Measurements from ENCODE around the gene SBF2. TPM values are rescaled to one million over a fixed set of nuclear protein-coding genes. Genes with fewer than 3 reads are reported as not detected.

The SBF2 gene
- total and polyA plus RNA-seq, 5 donors from 2014 or later: 1.1 to 5.5 (median 2.1) TPM

- no peak overlapping the region for H3K27ac ChIP-seq (ENCODE audit: insufficient read depth, low read length, poor library complexity, severe bottlenecking)
- no peaks in the 10 kb centered on the region for H3K4me1 ChIP-seq (ENCODE audit: control insufficient read depth, insufficient read depth, low read length, poor library complexity, severe bottlenecking)
- no peaks in the 10 kb centered on the region for H3K27me3 Mint-ChIP-seq
- no peak overlapping the region for H3K4me3 Mint-ChIP-seq
- DNase-seq (no peak), ATAC-seq (ENCODE audit: low read depth in 2 of 2) (no peak)
- no peaks in the 10 kb centered on the region for H3K36me3 Mint-ChIP-seq
- H3K36me3 ChIP-seq (ENCODE audit: control insufficient read depth, insufficient read depth, low read length): no peaks in the 10 kb centered on the region
- H3K27me3 ChIP-seq (ENCODE audit: control insufficient read depth, insufficient read depth, low read length): no peaks in the 10 kb centered on the region
- H3K9me3 ChIP-seq (ENCODE audit: control insufficient read depth in 2 of 2, low read length in 2 of 2): no peaks in the 10 kb centered on the region
- H3K9me3 Mint-ChIP-seq: peaks cover 0 to 9% (median 0%) of the 10 kb centered on the region in 7 donors
- no peak overlapping the region for H3K4me3 ChIP-seq (ENCODE audit: low read depth, low read length)
- no peaks in the 10 kb centered on the region for H3K4me1 Mint-ChIP-seq
- H3K27ac Mint-ChIP-seq: no peak overlapping the region
These were observed 226.3 kb downstream of the SBF2 start for GRCh38 chr11:10067629-10068300.

DNA sequence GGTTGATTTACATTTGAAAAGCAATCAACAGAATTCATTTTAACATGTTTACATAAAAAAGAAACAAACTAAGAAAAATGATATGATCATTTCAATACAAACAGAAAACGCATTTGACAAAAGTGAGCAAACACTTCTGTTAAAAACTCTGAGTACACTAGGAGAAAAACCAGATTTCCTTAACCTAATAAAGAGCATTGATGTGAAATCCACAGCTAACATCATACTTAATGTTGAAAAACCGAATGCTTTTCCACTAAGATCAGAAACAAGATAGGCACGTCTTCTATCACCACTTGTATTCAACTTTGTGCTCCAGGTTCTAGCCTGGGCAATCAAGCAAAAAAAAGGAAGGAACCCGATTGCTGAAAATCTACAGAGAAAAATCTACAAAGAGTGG is 227.6 kb downstream of the SBF2 start:
- ATAC-seq (ENCODE audit: low read depth in 2 of 2) (no peak), DNase-seq (no peak)
- H3K27ac ChIP-seq (ENCODE audit: insufficient read depth, low read length, poor library complexity, severe bottlenecking): no peak overlapping the region
- H3K4me3 ChIP-seq (ENCODE audit: low read depth, low read length): no peak overlapping the region
- H3K4me1 ChIP-seq (ENCODE audit: control insufficient read depth, insufficient read depth, low read length, poor library complexity, severe bottlenecking): no peaks in the 10 kb centered on the region
- no peaks in the 10 kb centered on the region for H3K36me3 Mint-ChIP-seq
- H3K9me3 Mint-ChIP-seq: peaks cover 0 to 17% (median 3%) of the 10 kb centered on the region in 7 donors
- H3K36me3 ChIP-seq (ENCODE audit: control insufficient read depth, insufficient read depth, low read length): no peaks in the 10 kb centered on the region
- no peaks in the 10 kb centered on the region for H3K4me1 Mint-ChIP-seq
- no peak overlapping the region for H3K27ac Mint-ChIP-seq
- peaks cover 0 to 3% of the 10 kb centered on the region in 2 experiments for H3K9me3 ChIP-seq (ENCODE audit: control insufficient read depth in 2 of 2, low read length in 2 of 2)
- H3K27me3 Mint-ChIP-seq: no peaks in the 10 kb centered on the region
- H3K4me3 Mint-ChIP-seq: no peak overlapping the region
- no peaks in the 10 kb centered on the region for H3K27me3 ChIP-seq (ENCODE audit: control insufficient read depth, insufficient read depth, low read length)

GRCh38 chr11:10064828-10065227 is 229.2 kb downstream of the SBF2 start:
- H3K36me3 Mint-ChIP-seq: no peaks in the 10 kb centered on the region
- H3K36me3 ChIP-seq (ENCODE audit: control insufficient read depth, insufficient read depth, low read length): no peaks in the 10 kb centered on the region
- no peak overlapping the region for H3K27ac Mint-ChIP-seq
- DNase-seq (no peak), ATAC-seq (ENCODE audit: low read depth in 2 of 2) (no peak)
- H3K4me1 ChIP-seq (ENCODE audit: control insufficient read depth, insufficient read depth, low read length, poor library complexity, severe bottlenecking): no peaks in the 10 kb centered on the region
- H3K9me3 Mint-ChIP-seq: peaks cover 0 to 24% (median 4%) of the 10 kb centered on the region in 7 donors
- H3K27me3 Mint-ChIP-seq: no peaks in the 10 kb centered on the region
- no peak overlapping the region for H3K27ac ChIP-seq (ENCODE audit: insufficient read depth, low read length, poor library complexity, severe bottlenecking)
- H3K4me3 ChIP-seq (ENCODE audit: low read depth, low read length): no peak overlapping the region
- no peaks in the 10 kb centered on the region for H3K27me3 ChIP-seq (ENCODE audit: control insufficient read depth, insufficient read depth, low read length)
- peaks cover 0 to 4% of the 10 kb centered on the region in 2 experiments for H3K9me3 ChIP-seq (ENCODE audit: control insufficient read depth in 2 of 2, low read length in 2 of 2)
- no peaks in the 10 kb centered on the region for H3K4me1 Mint-ChIP-seq
- H3K4me3 Mint-ChIP-seq: no peak overlapping the region

- peaks cover 8% of the 10 kb centered on the region in 2 experiments for H3K9me3 ChIP-seq (ENCODE audit: control insufficient read depth in 2 of 2, low read length in 2 of 2)
- H3K27ac ChIP-seq (ENCODE audit: insufficient read depth, low read length, poor library complexity, severe bottlenecking): no peak overlapping the region
- DNase-seq (no peak), ATAC-seq (ENCODE audit: low read depth in 2 of 2) (no peak)
- Mint-ChIP-seq H3K4me3 (no peak overlapping the region), H3K27me3 (no peaks in the 10 kb centered on the region), H3K36me3 (peaks cover 7% of the 10 kb centered on the region), H3K4me1 (no peaks in the 10 kb centered on the region), H3K9me3 (peaks cover 0 to 46% (median 6%) of the 10 kb centered on the region in 7 donors), H3K27ac (no peak overlapping the region)
- no peaks in the 10 kb centered on the region for H3K27me3 ChIP-seq (ENCODE audit: control insufficient read depth, insufficient read depth, low read length)
- no peak overlapping the region for H3K4me3 ChIP-seq (ENCODE audit: low read depth, low read length)
- H3K4me1 ChIP-seq (ENCODE audit: control insufficient read depth, insufficient read depth, low read length, poor library complexity, severe bottlenecking): no peaks in the 10 kb centered on the region
- no peaks in the 10 kb centered on the region for H3K36me3 ChIP-seq (ENCODE audit: control insufficient read depth, insufficient read depth, low read length)
These were observed 235.7 kb downstream of the SBF2 start for GRCh38 chr11:10058356-10058755.

GRCh38 chr11:10051868-10052586 is 242.0 kb downstream of the SBF2 start:
- no peaks in the 10 kb centered on the region for H3K27me3 Mint-ChIP-seq
- ATAC-seq (ENCODE audit: low read depth in 2 of 2) (no peak), DNase-seq (no peak)
- peaks cover 0 to 10% (median 1%) of the 10 kb centered on the region in 7 donors for H3K9me3 Mint-ChIP-seq
- H3K4me3 Mint-ChIP-seq: no peak overlapping the region
- H3K4me1 Mint-ChIP-seq: no peaks in the 10 kb centered on the region
- H3K36me3 ChIP-seq (ENCODE audit: control insufficient read depth, insufficient read depth, low read length): no peaks in the 10 kb centered on the region
- H3K9me3 ChIP-seq (ENCODE audit: control insufficient read depth in 2 of 2, low read length in 2 of 2): no peaks in the 10 kb centered on the region
- peak overlapping the region in 1 of 3 donors; percentile 51 for H3K27ac Mint-ChIP-seq
- H3K27ac ChIP-seq (ENCODE audit: insufficient read depth, low read length, poor library complexity, severe bottlenecking): no peak overlapping the region
- H3K27me3 ChIP-seq (ENCODE audit: control insufficient read depth, insufficient read depth, low read length): no peaks in the 10 kb centered on the region
- no peaks in the 10 kb centered on the region for H3K4me1 ChIP-seq (ENCODE audit: control insufficient read depth, insufficient read depth, low read length, poor library complexity, severe bottlenecking)
- no peaks in the 10 kb centered on the region for H3K36me3 Mint-ChIP-seq
- H3K4me3 ChIP-seq (ENCODE audit: low read depth, low read length): no peak overlapping the region

DNA sequence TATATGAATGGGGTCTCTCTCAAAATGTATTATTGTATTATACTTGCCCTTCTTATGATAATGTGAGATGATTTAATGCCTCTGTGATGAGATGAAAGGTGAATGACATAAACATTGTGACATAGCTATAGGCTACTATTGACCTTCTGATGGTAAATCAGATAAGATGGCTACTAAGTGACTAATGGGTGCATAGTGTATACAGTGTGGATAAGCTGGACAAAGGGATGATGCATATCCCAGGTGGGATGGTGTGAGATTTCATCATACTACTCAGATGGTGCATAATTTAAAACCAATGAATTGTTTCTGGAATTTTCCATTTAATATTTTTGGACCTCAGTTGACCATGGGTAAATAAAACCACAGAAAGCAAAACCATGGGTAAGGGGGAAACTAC is 243.5 kb downstream of the SBF2 start:
- no peak for DNase-seq
- Histone ChIP-seq H3K4me3 (ENCODE audit: low read depth, low read length) (no peak overlapping the region), H3K36me3 (ENCODE audit: control insufficient read depth, insufficient read depth, low read length) (no peaks in the 10 kb centered on the region), H3K27ac (ENCODE audit: insufficient read depth, low read length, poor library complexity, severe bottlenecking) (no peak overlapping the region), H3K9me3 (ENCODE audit: control insufficient read depth in 2 of 2, low read length in 2 of 2) (no peaks in the 10 kb centered on the region), H3K27me3 (ENCODE audit: control insufficient read depth, insufficient read depth, low read length) (no peaks in the 10 kb centered on the region), H3K4me1 (ENCODE audit: control insufficient read depth, insufficient read depth, low read length, poor library complexity, severe bottlenecking) (no peaks in the 10 kb centered on the region)
- no peak overlapping the region for H3K4me3 Mint-ChIP-seq
- peaks cover 0 to 13% (median 3%) of the 10 kb centered on the region in 7 donors for H3K9me3 Mint-ChIP-seq
- no peaks in the 10 kb centered on the region for H3K27me3 Mint-ChIP-seq
- no peaks in the 10 kb centered on the region for H3K4me1 Mint-ChIP-seq
- no peak overlapping the region for H3K27ac Mint-ChIP-seq
- no peak for ATAC-seq (ENCODE audit: low read depth in 2 of 2)
- H3K36me3 Mint-ChIP-seq: no peaks in the 10 kb centered on the region

- peaks cover under 1 to 6% of the 10 kb centered on the region in 2 experiments for H3K9me3 ChIP-seq (ENCODE audit: control insufficient read depth in 2 of 2, low read length in 2 of 2)
- no peaks in the 10 kb centered on the region for H3K4me1 Mint-ChIP-seq
- no peak for DNase-seq
- no peaks in the 10 kb centered on the region for H3K4me1 ChIP-seq (ENCODE audit: control insufficient read depth, insufficient read depth, low read length, poor library complexity, severe bottlenecking)
- H3K27ac ChIP-seq (ENCODE audit: insufficient read depth, low read length, poor library complexity, severe bottlenecking): no peak overlapping the region
- no peaks in the 10 kb centered on the region for H3K36me3 ChIP-seq (ENCODE audit: control insufficient read depth, insufficient read depth, low read length)
- H3K27me3 Mint-ChIP-seq: no peaks in the 10 kb centered on the region
- H3K4me3 Mint-ChIP-seq: no peak overlapping the region
- H3K27me3 ChIP-seq (ENCODE audit: control insufficient read depth, insufficient read depth, low read length): no peaks in the 10 kb centered on the region
- ATAC-seq (ENCODE audit: low read depth in 2 of 2): no peak
- H3K4me3 ChIP-seq (ENCODE audit: low read depth, low read length): no peak overlapping the region
- no peaks in the 10 kb centered on the region for H3K36me3 Mint-ChIP-seq
- no peak overlapping the region for H3K27ac Mint-ChIP-seq
- peaks cover 0 to 15% (median 3%) of the 10 kb centered on the region in 7 donors for H3K9me3 Mint-ChIP-seq
These were observed 244.3 kb downstream of the SBF2 start for GRCh38 chr11:10049756-10050155.

GRCh38 chr11:10048350-10048749 is 245.7 kb downstream of the SBF2 start:
- H3K27ac Mint-ChIP-seq: no peak overlapping the region
- H3K27me3 Mint-ChIP-seq: no peaks in the 10 kb centered on the region
- Histone ChIP-seq H3K36me3 (ENCODE audit: control insufficient read depth, insufficient read depth, low read length) (no peaks in the 10 kb centered on the region), H3K27ac (ENCODE audit: insufficient read depth, low read length, poor library complexity, severe bottlenecking) (no peak overlapping the region), H3K9me3 (ENCODE audit: control insufficient read depth in 2 of 2, low read length in 2 of 2) (peaks cover 7 to 15% of the 10 kb centered on the region in 2 experiments), H3K4me3 (ENCODE audit: low read depth, low read length) (no peak overlapping the region), H3K27me3 (ENCODE audit: control insufficient read depth, insufficient read depth, low read length) (no peaks in the 10 kb centered on the region), H3K4me1 (ENCODE audit: control insufficient read depth, insufficient read depth, low read length, poor library complexity, severe bottlenecking) (no peaks in the 10 kb centered on the region)
- no peak overlapping the region for H3K4me3 Mint-ChIP-seq
- DNase-seq (no peak), ATAC-seq (ENCODE audit: low read depth in 2 of 2) (no peak)
- no peaks in the 10 kb centered on the region for H3K36me3 Mint-ChIP-seq
- H3K9me3 Mint-ChIP-seq: peaks cover 0 to 15% (median 3%) of the 10 kb centered on the region in 7 donors
- H3K4me1 Mint-ChIP-seq: no peaks in the 10 kb centered on the region
